CD14-positive monocyte (primary cell): ENCODE results near the gene TRIM62. TPM values are rescaled to one million over a fixed set of nuclear protein-coding genes. Genes with fewer than 3 reads are reported as not detected.
"Not testable (repeated sequence)": the region's sequence is repeated elsewhere in the genome, so short reads cannot be mapped to it uniquely, and the experiment has no call there.

ENCODE experiments used
- DNase-seq, 3 donors: peaks; one replicate each; pipeline ENCODE4 v3.0.0-alpha.2; 2011 to 2022
- H2AFZ ChIP-seq: 2 replicates; pipeline ENCODE4 v1.6.0; 2012; ENCODE audit warnings: mild to moderate bottlenecking, low read depth, low read length, inconsistent platforms; ENCODE audit not compliant: insufficient read depth, poor library complexity, severe bottlenecking
- H3K27ac ChIP-seq, 2 donors: 1 replicate in 1 of 2; 2 replicates in 1 of 2; pipeline ENCODE4 v1.5.1; 2012 to 2013; ENCODE audit warnings: low read length in 2 of 2, control low read depth in 1 of 2, inconsistent platforms in 1 of 2, low read depth in 1 of 2, mild to moderate bottlenecking in 1 of 2
- H3K27me3 ChIP-seq, 2 donors: one replicate each; pipeline versions ENCODE4 v1.6.0 to v1.6.1; 2011 to 2013; ENCODE audit warnings: low read length in 2 of 2; ENCODE audit not compliant: control insufficient read depth in 2 of 2, insufficient read depth in 2 of 2
- H3K36me3 ChIP-seq, 2 donors: replicated peaks in 1 of 2; 1 replicate in 1 of 2; 2 replicates in 1 of 2; pipeline versions ENCODE4 v1.5.1 to v1.6.1; 2012 to 2013; ENCODE audit warnings: low read length in 2 of 2, control low read depth in 1 of 2, inconsistent platforms in 1 of 2, mild to moderate bottlenecking in 1 of 2; ENCODE audit not compliant: insufficient read depth in 2 of 2, control insufficient read depth in 1 of 2
- H3K4me1 ChIP-seq, 2 donors: 1 replicate in 1 of 2; 2 replicates in 1 of 2; pipeline versions ENCODE4 v1.5.1 to v1.6.1; 2012 to 2013; ENCODE audit warnings: low read length in 2 of 2, control low read depth in 1 of 2, inconsistent platforms in 1 of 2, mild to moderate bottlenecking in 1 of 2, moderate library complexity in 1 of 2; ENCODE audit not compliant: insufficient read depth in 2 of 2, control insufficient read depth in 1 of 2
- H3K4me2 ChIP-seq: replicated peaks from 2 replicates; pipeline ENCODE3; 2012; ENCODE audit warnings: low read length, moderate library complexity, mild to moderate bottlenecking; ENCODE audit not compliant: poor library complexity, severe bottlenecking; ENCODE audit errors: extremely low read depth
- H3K4me3 ChIP-seq, 3 experiments: fragments of 200-600 bp in 1 of 3; sonication (generic) in 1 of 3; replicated peaks in 1 of 3; 1 replicate in 2 of 3; 2 replicates in 1 of 3; pipeline ENCODE4 v1.5.1; 2011 to 2013; ENCODE audit warnings: low read length in 3 of 3, mild to moderate bottlenecking in 3 of 3, control low read depth in 2 of 3, low read depth in 2 of 3, inconsistent platforms in 1 of 3, moderate library complexity in 1 of 3
- H3K79me2 ChIP-seq: 2 replicates; pipeline ENCODE4 v1.6.0; 2012; ENCODE audit warnings: mild to moderate bottlenecking, control low read depth, inconsistent platforms, low read length, moderate library complexity; ENCODE audit not compliant: insufficient read depth
- H3K9ac ChIP-seq: 2 replicates; pipeline ENCODE4 v1.6.0; 2017; ENCODE audit warnings: low read length, mild to moderate bottlenecking; ENCODE audit not compliant: insufficient read depth, poor library complexity, severe bottlenecking
- H3K9me3 ChIP-seq, 2 donors: replicated peaks in 1 of 2; 1 replicate in 1 of 2; 2 replicates in 1 of 2; pipeline versions ENCODE4 v1.5.1 to v1.6.1; 2012 to 2013; ENCODE audit warnings: low read length in 2 of 2, control low read depth in 1 of 2; ENCODE audit not compliant: control insufficient read depth in 1 of 2, insufficient read depth in 1 of 2
- H4K20me1 ChIP-seq: 2 replicates; pipeline ENCODE4 v1.6.0; 2012; ENCODE audit warnings: mild to moderate bottlenecking, low read length, control low read depth, moderate library complexity; ENCODE audit not compliant: insufficient read depth
- H3K27ac Mint-ChIP-seq, 7 donors: one replicate each; pipeline ENCODE4 v1.8.0; 2020; ENCODE audit warnings: mild to moderate bottlenecking in 7 of 7, mixed read lengths in 7 of 7, moderate library complexity in 6 of 7, inconsistent platforms in 2 of 7
- H3K27me3 Mint-ChIP-seq, 3 donors: one replicate each; pipeline ENCODE4 v1.8.0; 2021 to 2022; ENCODE audit warnings: low read depth in 3 of 3, mild to moderate bottlenecking in 3 of 3, mixed read lengths in 3 of 3, moderate library complexity in 3 of 3, inconsistent platforms in 1 of 3
- H3K36me3 Mint-ChIP-seq, 2 donors: one replicate each; pipeline ENCODE4 v1.8.0; 2020; ENCODE audit warnings: mixed read lengths in 2 of 2, inconsistent platforms in 1 of 2, mild to moderate bottlenecking in 1 of 2
- H3K4me1 Mint-ChIP-seq: one replicate; pipeline ENCODE4 v1.8.0; 2020; ENCODE audit warnings: mild to moderate bottlenecking, mixed read lengths
- H3K4me3 Mint-ChIP-seq, 2 donors: one replicate each; pipeline ENCODE4 v1.8.0; 2020; ENCODE audit warnings: mild to moderate bottlenecking in 2 of 2, mixed read lengths in 2 of 2, moderate library complexity in 1 of 2
- H3K9me3 Mint-ChIP-seq, 7 donors: one replicate each; pipeline ENCODE4 v1.8.0; 2020 to 2022; ENCODE audit warnings: mixed read lengths in 7 of 7, mild to moderate bottlenecking in 6 of 7, moderate library complexity in 6 of 7, inconsistent platforms in 2 of 7
- CTCF ChIP-seq: fragments of 200-600 bp; IDR thresholded peaks from one replicate; pipeline ENCODE4 v1.8.0; 2022; ENCODE audit warnings: antibody characterized with exemption, mild to moderate bottlenecking
- WGBS: methylation state at CpG from one replicate; pipeline ENCODE4 v1.1.5; 2013; ENCODE audit warnings: missing lambda C conversion rate; ENCODE audit not compliant: insufficient coverage; 5-methylcytosine and 5-hydroxymethylcytosine counted together
- intact Hi-C, 2 donors: fragments of 100-400 bp; cut with micrococcal nuclease; formaldehyde crosslinking; loops; one replicate each; pipeline versions ENCODE4 v1.15.0 to v1.15.1; 2023
- polyA plus RNA-seq, 3 donors: library from polyadenylated mRNA; depleted of rRNA in 1 of 3; unstranded in 2 of 3; stranded (reverse) in 1 of 3; fragments of 300-500 nt in 2 of 3; fragments of >200 nt in 1 of 3; fragmentation: Illumina TruSeq in 2 of 3; gene quantifications; 1 replicate in 2 of 3; 2 replicates in 1 of 3; pipeline ENCODE4 v1.2.3, GENCODE V29; 2012 to 2021

Gene TRIM62
- polyA plus RNA-seq, 3 donors, result 1.7 to 8.1 (median 2.1) TPM

- H4K20me1 ChIP-seq, result no peaks in the 10 kb centered on the region
- no peak overlapping the region for H3K9ac ChIP-seq
- DNase-seq, result peak in 1 of 3 donors; percentile 39
- no peak overlapping the region for H3K4me2 ChIP-seq
- H3K4me1 ChIP-seq, result no peaks in the 10 kb centered on the region
- no peak overlapping the region for H3K4me3 ChIP-seq
- H2AFZ ChIP-seq, result no peak overlapping the region
- no peaks in the 10 kb centered on the region for H3K27me3 ChIP-seq
- Mint-ChIP-seq H3K27me3 (peaks cover 0 to 5% (median 0%) of the 10 kb centered on the region in 3 donors), H3K4me3 (no peak overlapping the region), H3K36me3 (peaks cover 4 to 13% of the 10 kb centered on the region in 2 donors), H3K9me3 (no peaks in the 10 kb centered on the region), H3K27ac (no peak overlapping the region), H3K4me1 (peaks cover under 1% of the 10 kb centered on the region)
- no peaks in the 10 kb centered on the region for H3K79me2 ChIP-seq
- peaks cover 0 to 11% of the 10 kb centered on the region in 2 donors for H3K36me3 ChIP-seq
- H3K27ac ChIP-seq, result no peak overlapping the region
- WGBS, result 69% methylated on average over 5 of the region's 9 CpGs
- intact Hi-C loops, result no loop called here
- H3K9me3 ChIP-seq, result no peaks in the 10 kb centered on the region
- no peak for TF ChIP-seq CTCF
Observed at GRCh38 chr1:33140153-33141149, 41.4 kb downstream of the TRIM62 start.

- Mint-ChIP-seq H3K36me3 (peaks cover 0 to 2% of the 10 kb centered on the region in 2 donors), H3K27me3 (peaks cover 0 to 3% (median 0%) of the 10 kb centered on the region in 3 donors), H3K27ac (no peak overlapping the region), H3K4me3 (no peak overlapping the region), H3K9me3 (no peaks in the 10 kb centered on the region), H3K4me1 (peaks cover 2% of the 10 kb centered on the region)
- Histone ChIP-seq H3K27me3 (no peaks in the 10 kb centered on the region), H3K4me1 (no peaks in the 10 kb centered on the region), H3K36me3 (no peaks in the 10 kb centered on the region), H3K27ac (no peak overlapping the region), H3K4me3 (no peak overlapping the region), H3K9ac (no peak overlapping the region), H3K79me2 (no peaks in the 10 kb centered on the region), H3K4me2 (no peak overlapping the region), H4K20me1 (no peaks in the 10 kb centered on the region), H2AFZ (no peak overlapping the region), H3K9me3 (no peaks in the 10 kb centered on the region)
- intact Hi-C loops, result no loop called here
- DNase-seq, result no peak
- TF ChIP-seq CTCF, result peak; percentile 37
- 58% methylated on average over 7 of the region's 8 CpGs for WGBS
Observed at GRCh38 chr1:33137800-33138199, 44.0 kb downstream of the TRIM62 start.

- H2AFZ ChIP-seq, H3K4me2 ChIP-seq, H4K20me1 ChIP-seq, H3K9me3 ChIP-seq, H3K9ac ChIP-seq, H3K4me3 Mint-ChIP-seq, DNase-seq, H3K27me3 ChIP-seq, H3K36me3 Mint-ChIP-seq, H3K4me1 ChIP-seq, intact Hi-C loops, H3K79me2 ChIP-seq, H3K9me3 Mint-ChIP-seq, H3K4me3 ChIP-seq, H3K36me3 ChIP-seq, H3K27me3 Mint-ChIP-seq, H3K27ac ChIP-seq: not testable (repeated sequence)
- H3K27ac Mint-ChIP-seq, result peak overlapping the region in 2 of 7 donors; percentile 4 to 33
- peaks cover 12% of the 10 kb centered on the region for H3K4me1 Mint-ChIP-seq
- 100% methylated on average over 1 of the region's 1 CpG for WGBS
Observed at GRCh38 chr1:33136041-33136440, 45.8 kb downstream of the TRIM62 start.
